ENCODE measurements around the gene SLFN12L. TPM values are rescaled to one million over a fixed set of nuclear protein-coding genes. Genes with fewer than 3 reads are reported as not detected.

The SLFN12L gene
- total RNA-seq, 6 experiments from 2014 or later: 0.32 to 2.6 (median 0.69) TPM; not detected in 1

- Histone ChIP-seq H3K9me3 (no peaks in the 10 kb centered on the region), H3K27ac (no peak overlapping the region), H3K4me1 (peaks cover 0 to 16% (median 0%) of the 10 kb centered on the region in 4 donors), H3K4me3 (no peak overlapping the region), H3K36me3 (no peaks in the 10 kb centered on the region), H3K27me3 (no peaks in the 10 kb centered on the region)
- TF ChIP-seq CTCF (IDR thresholded peaks at IDR 0.05) (no peak), POLR2A (IDR thresholded peaks at IDR 0.05) (no peak)
- intact Hi-C loops (cut with DNase I): no loop called here
- DNase-seq (no peak), ATAC-seq (no peak)
These were observed 5.5 kb upstream of the SLFN12L start for GRCh38 chr17:35542990-35543389.

DNA sequence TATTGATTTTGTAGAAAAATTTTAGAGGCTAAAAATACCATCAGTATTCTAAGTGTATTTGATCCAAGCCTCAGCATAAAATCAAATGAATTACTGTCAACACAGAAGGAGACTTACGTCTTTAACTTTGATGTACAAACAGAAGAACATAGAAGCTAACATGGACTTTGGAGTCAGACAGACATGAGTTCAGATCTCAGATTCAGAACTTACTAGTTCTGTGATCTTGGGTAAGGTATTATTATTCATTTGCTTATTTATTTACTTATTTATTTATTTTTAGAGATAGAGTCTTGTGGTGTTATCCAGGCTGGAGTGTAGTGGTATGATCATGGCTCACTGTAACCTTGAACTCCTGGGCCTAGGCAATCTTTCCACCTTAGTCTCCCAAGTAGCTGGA lies 4.0 kb upstream of the SLFN12L start:
- TF ChIP-seq CTCF (IDR thresholded peaks at IDR 0.05) (no peak), POLR2A (IDR thresholded peaks at IDR 0.05) (no peak)
- intact Hi-C loops (cut with DNase I): no loop called here
- no peak for DNase-seq
- no peaks in the 10 kb centered on the region for H3K36me3 ChIP-seq
- H3K4me1 ChIP-seq: peaks cover 0 to 16% (median 0%) of the 10 kb centered on the region in 4 donors
- H3K27ac ChIP-seq: peak overlapping the region; percentile 35 to 73 (median 61)
- H3K4me3 ChIP-seq: peak overlapping the region; percentile 16 to 36 (median 28)
- 8% methylated on average over 1 of the region's 1 CpG for WGBS (ENCODE audit: insufficient coverage, low coverage, low lambda C conversion rate, missing lambda C conversion rate)
- no peaks in the 10 kb centered on the region for H3K9me3 ChIP-seq
- ATAC-seq: peak in 1 of 4 donors; percentile 16
- no peaks in the 10 kb centered on the region for H3K27me3 ChIP-seq

- ATAC-seq (peak; percentile 68 to 80 (median 72)), DNase-seq (peak; percentile 45 to 65 (median 63))
- H3K9me3 ChIP-seq: no peaks in the 10 kb centered on the region
- intact Hi-C loops (cut with DNase I): no loop called here
- TF ChIP-seq CTCF (IDR thresholded peaks at IDR 0.05) (no peak), POLR2A (IDR thresholded peaks at IDR 0.05) (peak; percentile 14)
- H3K27ac ChIP-seq: peak overlapping the region; percentile 35 to 73 (median 61)
- WGBS (ENCODE audit: insufficient coverage, low coverage, low lambda C conversion rate, missing lambda C conversion rate): 18% methylated on average over 8 of the region's 8 CpGs
- H3K4me1 ChIP-seq: peaks cover 0 to 16% (median 0%) of the 10 kb centered on the region in 4 donors
- peak overlapping the region; percentile 16 to 36 (median 28) for H3K4me3 ChIP-seq
- H3K36me3 ChIP-seq: no peaks in the 10 kb centered on the region
- no peaks in the 10 kb centered on the region for H3K27me3 ChIP-seq
These were observed 3.3 kb upstream of the SLFN12L start for GRCh38 chr17:35540589-35541404.

GRCh38 chr17:35539659-35540026 lies 2.2 kb upstream of the SLFN12L start:
- DNase-seq (no peak), ATAC-seq (no peak)
- Histone ChIP-seq H3K4me3 (no peak overlapping the region), H3K36me3 (no peaks in the 10 kb centered on the region), H3K27me3 (no peaks in the 10 kb centered on the region), H3K27ac (peak overlapping the region; percentile 5 to 73 (median 61)), H3K9me3 (no peaks in the 10 kb centered on the region), H3K4me1 (peaks cover 0 to 18% (median 4%) of the 10 kb centered on the region in 4 donors)
- WGBS (ENCODE audit: insufficient coverage, low coverage, low lambda C conversion rate, missing lambda C conversion rate): 0% methylated on average over 2 of the region's 5 CpGs
- intact Hi-C loops (cut with DNase I): loop anchor here in 1 of 2 donors (10.0 kb wide), 1 partner anchor 365 kb away; no protein-coding TSS in a partner anchor
- no peak for TF ChIP-seq POLR2A (IDR thresholded peaks at IDR 0.05)
- TF ChIP-seq CTCF (IDR thresholded peaks at IDR 0.05): no peak
